ENCODE data around the gene ARHGAP42. TPM values are rescaled to one million over a fixed set of nuclear protein-coding genes. Genes with fewer than 3 reads are reported as not detected.

The ARHGAP42 gene
- total RNA-seq, 1 donor from 2014 or later = 16.3 TPM

- no peaks in the 10 kb centered on the region for H3K4me1 ChIP-seq
- DNase-seq = no peak
- intact Hi-C loops (cut with DNase I) = no loop called here
- no peak for TF ChIP-seq CTCF (IDR thresholded peaks at IDR 0.05)
- H3K36me3 ChIP-seq = no peaks in the 10 kb centered on the region
- ATAC-seq = no peak
- H3K9me3 ChIP-seq = no peaks in the 10 kb centered on the region
- no peak overlapping the region for H3K27ac ChIP-seq
- no peak overlapping the region for H3K4me3 ChIP-seq
- no peaks in the 10 kb centered on the region for H3K27me3 ChIP-seq (ENCODE audit: low read depth)
Measured at GRCh38 chr11:100941033-100941432, 253.9 kb downstream of the ARHGAP42 start.

GRCh38 chr11:100942016-100942415 is 254.9 kb downstream of the ARHGAP42 start:
- intact Hi-C loops (cut with DNase I) = no loop called here
- H3K36me3 ChIP-seq = no peaks in the 10 kb centered on the region
- no peaks in the 10 kb centered on the region for H3K27me3 ChIP-seq (ENCODE audit: low read depth)
- no peaks in the 10 kb centered on the region for H3K9me3 ChIP-seq
- no peak overlapping the region for H3K4me3 ChIP-seq
- ATAC-seq (no peak), DNase-seq (no peak)
- H3K27ac ChIP-seq = no peak overlapping the region
- no peaks in the 10 kb centered on the region for H3K4me1 ChIP-seq
- TF ChIP-seq CTCF (IDR thresholded peaks at IDR 0.05) = no peak

- TF ChIP-seq CTCF (IDR thresholded peaks at IDR 0.05) = no peak
- intact Hi-C loops (cut with DNase I) = no loop called here
- H3K4me1 ChIP-seq = no peaks in the 10 kb centered on the region
- no peak overlapping the region for H3K4me3 ChIP-seq
- no peak for ATAC-seq
- H3K27me3 ChIP-seq (ENCODE audit: low read depth) = no peaks in the 10 kb centered on the region
- no peaks in the 10 kb centered on the region for H3K9me3 ChIP-seq
- no peak for DNase-seq
- no peak overlapping the region for H3K27ac ChIP-seq
- no peaks in the 10 kb centered on the region for H3K36me3 ChIP-seq
Measured at GRCh38 chr11:100948936-100949335, 261.8 kb downstream of the ARHGAP42 start.

- no peaks in the 10 kb centered on the region for H3K4me1 ChIP-seq
- no peaks in the 10 kb centered on the region for H3K9me3 ChIP-seq
- DNase-seq (no peak), ATAC-seq (no peak)
- no peaks in the 10 kb centered on the region for H3K36me3 ChIP-seq
- TF ChIP-seq CTCF (IDR thresholded peaks at IDR 0.05) = no peak
- H3K27ac ChIP-seq = no peak overlapping the region
- intact Hi-C loops (cut with DNase I) = no loop called here
- no peaks in the 10 kb centered on the region for H3K27me3 ChIP-seq (ENCODE audit: low read depth)
- no peak overlapping the region for H3K4me3 ChIP-seq
Measured at GRCh38 chr11:100949443-100949842, 262.4 kb downstream of the ARHGAP42 start.

- no peak for TF ChIP-seq CTCF (IDR thresholded peaks at IDR 0.05)
- intact Hi-C loops (cut with DNase I) = no loop called here
- Histone ChIP-seq H3K9me3 (no peaks in the 10 kb centered on the region), H3K27me3 (ENCODE audit: low read depth) (no peaks in the 10 kb centered on the region), H3K27ac (no peak overlapping the region), H3K36me3 (no peaks in the 10 kb centered on the region), H3K4me3 (no peak overlapping the region), H3K4me1 (no peaks in the 10 kb centered on the region)
- DNase-seq (no peak), ATAC-seq (no peak)
Measured at GRCh38 chr11:100955318-100955717, 268.2 kb downstream of the ARHGAP42 start.

- no peaks in the 10 kb centered on the region for H3K36me3 ChIP-seq
- ATAC-seq (no peak), DNase-seq (no peak)
- no peak for TF ChIP-seq CTCF (IDR thresholded peaks at IDR 0.05)
- H3K4me1 ChIP-seq = no peaks in the 10 kb centered on the region
- no peaks in the 10 kb centered on the region for H3K27me3 ChIP-seq (ENCODE audit: low read depth)
- no peak overlapping the region for H3K27ac ChIP-seq
- no peak overlapping the region for H3K4me3 ChIP-seq
- no peaks in the 10 kb centered on the region for H3K9me3 ChIP-seq
- intact Hi-C loops (cut with DNase I) = no loop called here
Measured at GRCh38 chr11:100956351-100956750, 269.3 kb downstream of the ARHGAP42 start.
